Measurements from ENCODE around the gene PIK3CB.

GRCh38 chr3:138768125-138768524 is 66.6 kb downstream of the PIK3CB start:
- no peak for TF ChIP-seq POLR2A (IDR thresholded peaks at IDR 0.05)
- no peak for TF ChIP-seq CTCF (IDR thresholded peaks at IDR 0.05)

Data from heart left ventricle (tissue), 13 donors.